ENCODE data around the gene NEMP2.

The NEMP2 gene

GRCh38 chr2:190561094-190561493 lies 26.6 kb upstream of the NEMP2 start:
- no peak overlapping the region for H3K9ac ChIP-seq (ENCODE audit: low read length)
- no peaks in the 10 kb centered on the region for H3K27me3 ChIP-seq (ENCODE audit: low read length)
- no peaks in the 10 kb centered on the region for H3K9me2 ChIP-seq (replicated peaks; ENCODE audit: insufficient read depth, low read length)
- no peaks in the 10 kb centered on the region for H3K9me3 ChIP-seq (ENCODE audit: insufficient read depth, low read length)
- H4K20me1 ChIP-seq (ENCODE audit: low read depth, low read length): no peaks in the 10 kb centered on the region
- H3K79me2 ChIP-seq (ENCODE audit: insufficient read depth, low read length): no peaks in the 10 kb centered on the region
- no peaks in the 10 kb centered on the region for H3K36me3 ChIP-seq (ENCODE audit: low read length)
- no peak overlapping the region for H3K27ac ChIP-seq (ENCODE audit: low read depth, low read length)
- H3K4me3 ChIP-seq (ENCODE audit: insufficient read depth, low read length, poor library complexity, severe bottlenecking): no peak overlapping the region
- H2AFZ ChIP-seq (ENCODE audit: low read depth, low read length, severe bottlenecking): no peak overlapping the region
- TF ChIP-seq EZH2phosphoT487 (conservative IDR thresholded peaks at IDR 0.05; ENCODE audit: low read length) (no peak), CTCF (IDR thresholded peaks at IDR 0.05; ENCODE audit: insufficient read depth, low read length, poor library complexity, severe bottlenecking) (no peak)
- no peaks in the 10 kb centered on the region for H3F3A ChIP-seq (ENCODE audit: insufficient read depth)
- no peak overlapping the region for H3K4me2 ChIP-seq (ENCODE audit: low read depth, low read length, poor library complexity, severe bottlenecking)

GRCh38 chr2:190554357-190555006 lies 20.0 kb upstream of the NEMP2 start:
- Histone ChIP-seq H3K4me2 (ENCODE audit: low read depth, low read length, poor library complexity, severe bottlenecking) (no peak overlapping the region), H3K27ac (ENCODE audit: low read depth, low read length) (no peak overlapping the region), H3K9me3 (ENCODE audit: insufficient read depth, low read length) (no peaks in the 10 kb centered on the region), H3K79me2 (ENCODE audit: insufficient read depth, low read length) (no peaks in the 10 kb centered on the region), H3K9me2 (replicated peaks; ENCODE audit: insufficient read depth, low read length) (no peaks in the 10 kb centered on the region), H3K36me3 (ENCODE audit: low read length) (no peaks in the 10 kb centered on the region), H3K27me3 (ENCODE audit: low read length) (no peaks in the 10 kb centered on the region), H4K20me1 (ENCODE audit: low read depth, low read length) (no peaks in the 10 kb centered on the region), H3K4me3 (ENCODE audit: insufficient read depth, low read length, poor library complexity, severe bottlenecking) (no peak overlapping the region), H2AFZ (ENCODE audit: low read depth, low read length, severe bottlenecking) (no peak overlapping the region), H3K9ac (ENCODE audit: low read length) (no peak overlapping the region), H3F3A (ENCODE audit: insufficient read depth) (no peaks in the 10 kb centered on the region)
- TF ChIP-seq CTCF (IDR thresholded peaks at IDR 0.05; ENCODE audit: insufficient read depth, low read length, poor library complexity, severe bottlenecking): no peak
- no peak for TF ChIP-seq EZH2phosphoT487 (conservative IDR thresholded peaks at IDR 0.05; ENCODE audit: low read length)

GRCh38 chr2:190553254-190553653 lies 18.7 kb upstream of the NEMP2 start:
- H3K4me2 ChIP-seq (ENCODE audit: low read depth, low read length, poor library complexity, severe bottlenecking): no peak overlapping the region
- H3K4me3 ChIP-seq (ENCODE audit: insufficient read depth, low read length, poor library complexity, severe bottlenecking): no peak overlapping the region
- H4K20me1 ChIP-seq (ENCODE audit: low read depth, low read length): no peaks in the 10 kb centered on the region
- no peaks in the 10 kb centered on the region for H3F3A ChIP-seq (ENCODE audit: insufficient read depth)
- no peaks in the 10 kb centered on the region for H3K27me3 ChIP-seq (ENCODE audit: low read length)
- no peaks in the 10 kb centered on the region for H3K9me3 ChIP-seq (ENCODE audit: insufficient read depth, low read length)
- no peaks in the 10 kb centered on the region for H3K36me3 ChIP-seq (ENCODE audit: low read length)
- H2AFZ ChIP-seq (ENCODE audit: low read depth, low read length, severe bottlenecking): no peak overlapping the region
- TF ChIP-seq CTCF (IDR thresholded peaks at IDR 0.05; ENCODE audit: insufficient read depth, low read length, poor library complexity, severe bottlenecking) (no peak), EZH2phosphoT487 (conservative IDR thresholded peaks at IDR 0.05; ENCODE audit: low read length) (no peak)
- H3K9ac ChIP-seq (ENCODE audit: low read length): no peak overlapping the region
- no peaks in the 10 kb centered on the region for H3K79me2 ChIP-seq (ENCODE audit: insufficient read depth, low read length)
- no peak overlapping the region for H3K27ac ChIP-seq (ENCODE audit: low read depth, low read length)
- H3K9me2 ChIP-seq (replicated peaks; ENCODE audit: insufficient read depth, low read length): no peaks in the 10 kb centered on the region

Data from SU-DHL-6 (cell line).